Panc1 (cell line): ENCODE results near the gene EDDM13.

ENCODE experiments used
- POLR2AphosphoS5 ChIP-seq: IDR thresholded peaks from 2 replicates; pipeline ENCODE4 v1.6.1; 2012; ENCODE audit warnings: mild to moderate bottlenecking, low read depth, low read length, moderate library complexity
- SIN3A ChIP-seq: IDR thresholded peaks from 2 replicates; pipeline ENCODE4 v1.6.1; 2012; ENCODE audit warnings: low read depth, mild to moderate bottlenecking, low read length, moderate library complexity, borderline replicate concordance; ENCODE audit not compliant: insufficient read depth
- TF ChIP-seq, protein P1 (sequence below): fragments of 450-650 bp; IDR thresholded peaks from 2 replicates; pipeline ENCODE4 v1.5.1; 2017; ENCODE audit warnings: mild to moderate bottlenecking

DNA sequence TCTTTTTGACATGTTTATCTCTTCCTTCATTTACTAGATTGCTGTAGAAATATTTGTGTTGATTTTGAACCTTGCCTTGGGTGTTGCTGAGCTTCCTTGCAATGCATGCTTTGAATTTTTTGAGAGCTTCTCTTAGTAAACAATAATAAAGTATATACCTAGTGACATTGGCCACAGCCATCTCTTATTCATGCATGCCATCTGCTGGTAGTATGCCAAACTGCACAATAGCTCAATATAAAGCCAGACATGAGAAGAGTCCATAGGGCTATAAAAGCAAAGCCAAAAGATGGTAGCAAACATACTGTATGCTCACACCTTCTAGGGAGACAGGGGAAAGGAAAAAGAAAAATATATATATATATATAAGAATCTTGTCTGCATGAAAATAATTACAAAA, 61.0 kb downstream of the EDDM13 start:
- no peak for TF ChIP-seq SIN3A
- TF ChIP-seq POLR2AphosphoS5: no peak
- TF ChIP-seq, protein P1, sequence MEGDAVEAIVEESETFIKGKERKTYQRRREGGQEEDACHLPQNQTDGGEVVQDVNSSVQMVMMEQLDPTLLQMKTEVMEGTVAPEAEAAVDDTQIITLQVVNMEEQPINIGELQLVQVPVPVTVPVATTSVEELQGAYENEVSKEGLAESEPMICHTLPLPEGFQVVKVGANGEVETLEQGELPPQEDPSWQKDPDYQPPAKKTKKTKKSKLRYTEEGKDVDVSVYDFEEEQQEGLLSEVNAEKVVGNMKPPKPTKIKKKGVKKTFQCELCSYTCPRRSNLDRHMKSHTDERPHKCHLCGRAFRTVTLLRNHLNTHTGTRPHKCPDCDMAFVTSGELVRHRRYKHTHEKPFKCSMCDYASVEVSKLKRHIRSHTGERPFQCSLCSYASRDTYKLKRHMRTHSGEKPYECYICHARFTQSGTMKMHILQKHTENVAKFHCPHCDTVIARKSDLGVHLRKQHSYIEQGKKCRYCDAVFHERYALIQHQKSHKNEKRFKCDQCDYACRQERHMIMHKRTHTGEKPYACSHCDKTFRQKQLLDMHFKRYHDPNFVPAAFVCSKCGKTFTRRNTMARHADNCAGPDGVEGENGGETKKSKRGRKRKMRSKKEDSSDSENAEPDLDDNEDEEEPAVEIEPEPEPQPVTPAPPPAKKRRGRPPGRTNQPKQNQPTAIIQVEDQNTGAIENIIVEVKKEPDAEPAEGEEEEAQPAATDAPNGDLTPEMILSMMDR: peak; percentile 77; the same call in 1 of the 2 replicates
